Ovary (tissue), 3 donors: ENCODE results near the gene RXFP4.

Experiments used
- POLR2A ChIP-seq: fragments of 450-650 bp; IDR thresholded peaks from one replicate; pipeline ENCODE4 v1.6.1; 2017; ENCODE audit warnings: antibody characterized with exemption, mild to moderate bottlenecking, moderate library complexity
- TF ChIP-seq, protein P1 (sequence below), 3 donors: fragments of 450-650 bp in 2 of 3; fragments of 200-600 bp in 1 of 3; IDR thresholded peaks; one replicate each; pipeline versions ENCODE4 v1.5.1 to v1.8.0; 2016 to 2022; ENCODE audit warnings: antibody characterized with exemption in 3 of 3, mild to moderate bottlenecking in 1 of 3
- donor health status: DM: no; HTN: no; CAD: no.

DNA sequence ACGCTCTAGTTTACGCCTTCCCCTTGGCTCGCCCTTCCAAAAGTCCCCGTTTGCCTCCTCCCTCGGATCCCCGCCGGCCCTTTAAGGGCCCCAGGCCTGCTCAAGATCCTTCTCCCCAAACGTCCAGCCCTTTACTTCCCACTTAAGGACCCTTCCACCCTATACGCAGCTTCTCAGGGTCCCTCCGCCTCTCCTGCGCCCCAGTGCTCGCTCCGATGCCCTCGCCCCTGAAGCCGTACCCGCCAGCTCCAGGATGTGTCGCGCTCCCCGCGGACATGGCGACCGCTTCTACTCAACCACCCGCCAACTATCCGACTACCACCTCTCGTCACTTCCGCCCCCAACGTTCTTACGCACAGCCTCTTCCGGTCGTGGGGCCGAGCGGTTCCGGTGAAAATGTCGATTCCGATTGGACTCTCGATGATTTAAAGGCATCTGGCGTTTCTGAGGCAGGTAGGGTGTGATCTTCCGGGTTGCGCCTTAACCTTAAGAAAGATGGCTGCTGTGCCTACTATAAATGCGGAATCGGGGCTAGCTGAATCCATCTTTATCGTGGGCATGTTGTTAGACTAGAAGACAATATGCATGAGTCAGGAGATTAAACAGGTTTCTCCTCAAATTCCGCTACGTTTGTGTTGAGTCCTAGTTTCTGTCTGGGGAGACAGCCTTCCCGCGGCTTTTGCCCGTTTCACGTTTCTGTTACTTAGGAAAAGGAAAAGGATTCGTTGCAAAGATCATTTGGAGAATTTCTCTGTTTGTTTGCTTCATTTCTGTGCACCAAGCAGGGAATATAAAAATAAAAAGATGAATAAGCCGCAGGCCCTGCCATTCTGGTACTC, 7.1 kb upstream of the RXFP4 start, which contains the start of gene KHDC4:
- TF ChIP-seq, protein P1, sequence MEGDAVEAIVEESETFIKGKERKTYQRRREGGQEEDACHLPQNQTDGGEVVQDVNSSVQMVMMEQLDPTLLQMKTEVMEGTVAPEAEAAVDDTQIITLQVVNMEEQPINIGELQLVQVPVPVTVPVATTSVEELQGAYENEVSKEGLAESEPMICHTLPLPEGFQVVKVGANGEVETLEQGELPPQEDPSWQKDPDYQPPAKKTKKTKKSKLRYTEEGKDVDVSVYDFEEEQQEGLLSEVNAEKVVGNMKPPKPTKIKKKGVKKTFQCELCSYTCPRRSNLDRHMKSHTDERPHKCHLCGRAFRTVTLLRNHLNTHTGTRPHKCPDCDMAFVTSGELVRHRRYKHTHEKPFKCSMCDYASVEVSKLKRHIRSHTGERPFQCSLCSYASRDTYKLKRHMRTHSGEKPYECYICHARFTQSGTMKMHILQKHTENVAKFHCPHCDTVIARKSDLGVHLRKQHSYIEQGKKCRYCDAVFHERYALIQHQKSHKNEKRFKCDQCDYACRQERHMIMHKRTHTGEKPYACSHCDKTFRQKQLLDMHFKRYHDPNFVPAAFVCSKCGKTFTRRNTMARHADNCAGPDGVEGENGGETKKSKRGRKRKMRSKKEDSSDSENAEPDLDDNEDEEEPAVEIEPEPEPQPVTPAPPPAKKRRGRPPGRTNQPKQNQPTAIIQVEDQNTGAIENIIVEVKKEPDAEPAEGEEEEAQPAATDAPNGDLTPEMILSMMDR (IDR thresholded peaks at IDR 0.05) = peak in 2 of 3 donors; percentile 13 to 29
- peak; percentile 100 for TF ChIP-seq POLR2A
